Mesodermal cell (in vitro differentiated cells): ENCODE results near the gene RTBDN.

Experiments used
- H3K27ac ChIP-seq: 2 replicates; pipeline ENCODE4 v1.7.0; 2013; ENCODE audit warnings: mild to moderate bottlenecking, low read depth, low read length, moderate library complexity; ENCODE audit not compliant: severe bottlenecking
- H3K36me3 ChIP-seq: 2 replicates; pipeline ENCODE4 v1.7.1; 2013; ENCODE audit warnings: mild to moderate bottlenecking, low read length, moderate library complexity; ENCODE audit not compliant: control insufficient read depth, insufficient read depth
- H3K4me1 ChIP-seq: one replicate; pipeline ENCODE4 v1.7.1; 2013; ENCODE audit warnings: mild to moderate bottlenecking, low read length; ENCODE audit not compliant: insufficient read depth, control insufficient read depth, poor library complexity, severe bottlenecking
- H3K4me3 ChIP-seq: 2 replicates; pipeline ENCODE4 v1.7.0; 2013; ENCODE audit warnings: low read length, control low read depth, mild to moderate bottlenecking; ENCODE audit not compliant: insufficient read depth, poor library complexity, severe bottlenecking; ENCODE audit errors: extremely low read depth
- H3K9me3 ChIP-seq: 2 replicates; pipeline ENCODE4 v1.7.1; 2013; ENCODE audit warnings: mild to moderate bottlenecking, low read length, moderate library complexity; ENCODE audit not compliant: control insufficient read depth
- WGBS, 2 experiments: methylation state at CpG; one replicate each; pipeline ENCODE4 v1.1.5; 2013; ENCODE audit warnings: missing lambda C conversion rate in 2 of 2; ENCODE audit not compliant: insufficient coverage in 2 of 2; 5-methylcytosine and 5-hydroxymethylcytosine counted together

Gene RTBDN

GRCh38 chr19:12797141-12797587 is 37.2 kb downstream of the RTBDN start:
- Histone ChIP-seq H3K36me3 (peaks cover 22% of the 10 kb centered on the region), H3K4me1 (peaks cover 7% of the 10 kb centered on the region), H3K4me3 (no peak overlapping the region), H3K27ac (no peak overlapping the region), H3K9me3 (no peaks in the 10 kb centered on the region)
- 96 to 100% methylated on average over 6 of the region's 6 CpGs for WGBS, 2 experiments

GRCh38 chr19:12796146-12797071 is 38.0 kb downstream of the RTBDN start:
- WGBS, 2 experiments = 32 to 33% methylated on average over 10 to 11 of the region's 18 CpGs
- H3K4me3 ChIP-seq = no peak overlapping the region

GRCh38 chr19:12794971-12795381 is 39.4 kb downstream of the RTBDN start:
- Histone ChIP-seq H3K36me3 (peaks cover 16% of the 10 kb centered on the region), H3K4me1 (peaks cover 11% of the 10 kb centered on the region), H3K4me3 (no peak overlapping the region), H3K9me3 (no peaks in the 10 kb centered on the region), H3K27ac (no peak overlapping the region)
- WGBS, 2 experiments = 85 to 95% methylated on average over 6 to 9 of the region's 9 CpGs

More at GRCh38 chr19:12796146-12797071, 38.0 kb downstream of the RTBDN start:
- H3K27ac ChIP-seq = peak overlapping the region; percentile 45
- peaks cover 22% of the 10 kb centered on the region for H3K36me3 ChIP-seq
- H3K9me3 ChIP-seq = no peaks in the 10 kb centered on the region
- H3K4me1 ChIP-seq = peaks cover 7% of the 10 kb centered on the region

GRCh38 chr19:12794196-12794941 is 40.0 kb downstream of the RTBDN start:
- Histone ChIP-seq H3K36me3 (peaks cover 10% of the 10 kb centered on the region), H3K4me3 (peak overlapping the region; percentile 78), H3K9me3 (no peaks in the 10 kb centered on the region), H3K27ac (peak overlapping the region; percentile 91), H3K4me1 (peaks cover 12% of the 10 kb centered on the region)
- 90% methylated on average over 4 of the region's 7 CpGs for WGBS, 2 experiments

GRCh38 chr19:12793290-12794195 is 40.8 kb downstream of the RTBDN start:
- Histone ChIP-seq H3K4me1 (peaks cover 20% of the 10 kb centered on the region), H3K27ac (peak overlapping the region; percentile 91), H3K4me3 (peak overlapping the region; percentile 78), H3K9me3 (no peaks in the 10 kb centered on the region), H3K36me3 (peaks cover 5% of the 10 kb centered on the region)
- WGBS, 2 experiments = 1% methylated on average over 60 to 66 of the region's 81 CpGs

GRCh38 chr19:12792853-12793289 is 41.5 kb downstream of the RTBDN start:
- no peaks in the 10 kb centered on the region for H3K9me3 ChIP-seq
- peaks cover 4% of the 10 kb centered on the region for H3K36me3 ChIP-seq
- H3K4me1 ChIP-seq = peaks cover 25% of the 10 kb centered on the region
- 0 to 5% methylated on average over 5 to 16 of the region's 22 CpGs for WGBS, 2 experiments
- peak overlapping the region; percentile 78 for H3K4me3 ChIP-seq
- peak overlapping the region; percentile 84 for H3K27ac ChIP-seq

GRCh38 chr19:12792051-12792852 is 42.1 kb downstream of the RTBDN start:
- Histone ChIP-seq H3K27ac (peak overlapping the region; percentile 84), H3K9me3 (no peaks in the 10 kb centered on the region), H3K36me3 (no peaks in the 10 kb centered on the region), H3K4me1 (peaks cover 25% of the 10 kb centered on the region), H3K4me3 (peak overlapping the region; percentile 78)
- WGBS, 2 experiments = 0 to 1% methylated on average over 69 to 79 of the region's 84 CpGs

- no peaks in the 10 kb centered on the region for H3K36me3 ChIP-seq
- H3K4me1 ChIP-seq = peaks cover 29% of the 10 kb centered on the region
- peak within 1 kb of the TSS; percentile 78 for H3K4me3 ChIP-seq
- no peaks in the 10 kb centered on the region for H3K9me3 ChIP-seq
- WGBS, 2 experiments = 0% methylated on average over 44 to 69 of the region's 73 CpGs
- H3K27ac ChIP-seq = peak within 1 kb of the TSS; percentile 84
Observed at GRCh38 chr19:12791345-12792050, 42.9 kb downstream of the RTBDN start, which contains the start of gene JUNB. Gene JUNB (plus strand): TSS chr19:12791486. CDS start chr19:12791772, 286 bp downstream.
